Lower leg skin (tissue), 3 donors: ENCODE measurements around the gene ZNF296.

Experiments
- CTCF ChIP-seq, 3 donors: fragments of 450-650 bp; IDR thresholded peaks; one replicate each; pipeline ENCODE4 v1.5.1; 2016; ENCODE audit warnings: antibody characterized with exemption in 3 of 3, mild to moderate bottlenecking in 3 of 3, moderate library complexity in 2 of 3
- POLR2A ChIP-seq, 2 donors: fragments of 450-650 bp; IDR thresholded peaks; one replicate each; pipeline ENCODE4 v1.6.1; 2016 to 2017; ENCODE audit warnings: antibody characterized with exemption in 2 of 2, mild to moderate bottlenecking in 1 of 2, moderate library complexity in 1 of 2

DNA sequence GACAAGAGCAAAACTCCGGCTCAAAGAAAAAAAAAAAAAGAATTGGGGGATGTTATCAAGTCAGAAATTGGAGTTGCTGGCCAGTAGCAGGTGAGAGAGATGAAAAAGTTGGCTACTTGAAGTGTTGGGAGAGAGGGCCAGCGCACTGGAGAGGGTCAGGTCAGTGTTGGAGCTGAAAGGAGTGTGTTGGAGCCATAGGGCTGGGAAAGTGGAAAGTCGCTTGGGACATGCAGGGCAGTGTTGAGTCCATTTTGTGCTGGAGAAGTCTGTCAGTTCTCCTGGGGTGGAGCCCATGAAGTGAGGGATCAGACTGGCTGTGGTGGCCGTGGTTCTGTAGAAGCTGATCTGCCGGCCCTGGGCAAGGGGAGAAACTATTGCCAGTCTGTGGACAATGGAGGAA lies 18.4 kb upstream of the ZNF296 start:
- TF ChIP-seq CTCF (IDR thresholded peaks at IDR 0.05) (no peak), POLR2A (IDR thresholded peaks at IDR 0.05) (no peak)
